CD14-positive monocyte (primary cell): Measurements from ENCODE around the gene HSPA12B. TPM values are rescaled to one million over a fixed set of nuclear protein-coding genes. Genes with fewer than 3 reads are reported as not detected.

Experiments used
- DNase-seq, 3 donors: peaks; one replicate each; pipeline ENCODE4 v3.0.0-alpha.2; 2011 to 2022
- H2AFZ ChIP-seq: 2 replicates; pipeline ENCODE4 v1.6.0; 2012; ENCODE audit warnings: mild to moderate bottlenecking, low read depth, low read length, inconsistent platforms; ENCODE audit not compliant: insufficient read depth, poor library complexity, severe bottlenecking
- H3K27ac ChIP-seq, 2 donors: 1 replicate in 1 of 2; 2 replicates in 1 of 2; pipeline ENCODE4 v1.5.1; 2012 to 2013; ENCODE audit warnings: low read length in 2 of 2, control low read depth in 1 of 2, inconsistent platforms in 1 of 2, low read depth in 1 of 2, mild to moderate bottlenecking in 1 of 2
- H3K27me3 ChIP-seq, 2 donors: one replicate each; pipeline versions ENCODE4 v1.6.0 to v1.6.1; 2011 to 2013; ENCODE audit warnings: low read length in 2 of 2; ENCODE audit not compliant: control insufficient read depth in 2 of 2, insufficient read depth in 2 of 2
- H3K36me3 ChIP-seq, 2 donors: replicated peaks in 1 of 2; 1 replicate in 1 of 2; 2 replicates in 1 of 2; pipeline versions ENCODE4 v1.5.1 to v1.6.1; 2012 to 2013; ENCODE audit warnings: low read length in 2 of 2, control low read depth in 1 of 2, inconsistent platforms in 1 of 2, mild to moderate bottlenecking in 1 of 2; ENCODE audit not compliant: insufficient read depth in 2 of 2, control insufficient read depth in 1 of 2
- H3K4me1 ChIP-seq, 2 donors: 1 replicate in 1 of 2; 2 replicates in 1 of 2; pipeline versions ENCODE4 v1.5.1 to v1.6.1; 2012 to 2013; ENCODE audit warnings: low read length in 2 of 2, control low read depth in 1 of 2, inconsistent platforms in 1 of 2, mild to moderate bottlenecking in 1 of 2, moderate library complexity in 1 of 2; ENCODE audit not compliant: insufficient read depth in 2 of 2, control insufficient read depth in 1 of 2
- H3K4me2 ChIP-seq: replicated peaks from 2 replicates; pipeline ENCODE3; 2012; ENCODE audit warnings: low read length, moderate library complexity, mild to moderate bottlenecking; ENCODE audit not compliant: poor library complexity, severe bottlenecking; ENCODE audit errors: extremely low read depth
- H3K4me3 ChIP-seq, 3 experiments: fragments of 200-600 bp in 1 of 3; sonication (generic) in 1 of 3; replicated peaks in 1 of 3; 1 replicate in 2 of 3; 2 replicates in 1 of 3; pipeline ENCODE4 v1.5.1; 2011 to 2013; ENCODE audit warnings: low read length in 3 of 3, mild to moderate bottlenecking in 3 of 3, control low read depth in 2 of 3, low read depth in 2 of 3, inconsistent platforms in 1 of 3, moderate library complexity in 1 of 3
- H3K79me2 ChIP-seq: 2 replicates; pipeline ENCODE4 v1.6.0; 2012; ENCODE audit warnings: mild to moderate bottlenecking, control low read depth, inconsistent platforms, low read length, moderate library complexity; ENCODE audit not compliant: insufficient read depth
- H3K9ac ChIP-seq: 2 replicates; pipeline ENCODE4 v1.6.0; 2017; ENCODE audit warnings: low read length, mild to moderate bottlenecking; ENCODE audit not compliant: insufficient read depth, poor library complexity, severe bottlenecking
- H3K9me3 ChIP-seq, 2 donors: replicated peaks in 1 of 2; 1 replicate in 1 of 2; 2 replicates in 1 of 2; pipeline versions ENCODE4 v1.5.1 to v1.6.1; 2012 to 2013; ENCODE audit warnings: low read length in 2 of 2, control low read depth in 1 of 2; ENCODE audit not compliant: control insufficient read depth in 1 of 2, insufficient read depth in 1 of 2
- H4K20me1 ChIP-seq: 2 replicates; pipeline ENCODE4 v1.6.0; 2012; ENCODE audit warnings: mild to moderate bottlenecking, low read length, control low read depth, moderate library complexity; ENCODE audit not compliant: insufficient read depth
- H3K27ac Mint-ChIP-seq, 7 donors: one replicate each; pipeline ENCODE4 v1.8.0; 2020; ENCODE audit warnings: mild to moderate bottlenecking in 7 of 7, mixed read lengths in 7 of 7, moderate library complexity in 6 of 7, inconsistent platforms in 2 of 7
- H3K27me3 Mint-ChIP-seq, 3 donors: one replicate each; pipeline ENCODE4 v1.8.0; 2021 to 2022; ENCODE audit warnings: low read depth in 3 of 3, mild to moderate bottlenecking in 3 of 3, mixed read lengths in 3 of 3, moderate library complexity in 3 of 3, inconsistent platforms in 1 of 3
- H3K36me3 Mint-ChIP-seq, 2 donors: one replicate each; pipeline ENCODE4 v1.8.0; 2020; ENCODE audit warnings: mixed read lengths in 2 of 2, inconsistent platforms in 1 of 2, mild to moderate bottlenecking in 1 of 2
- H3K4me1 Mint-ChIP-seq: one replicate; pipeline ENCODE4 v1.8.0; 2020; ENCODE audit warnings: mild to moderate bottlenecking, mixed read lengths
- H3K4me3 Mint-ChIP-seq, 2 donors: one replicate each; pipeline ENCODE4 v1.8.0; 2020; ENCODE audit warnings: mild to moderate bottlenecking in 2 of 2, mixed read lengths in 2 of 2, moderate library complexity in 1 of 2
- H3K9me3 Mint-ChIP-seq, 7 donors: one replicate each; pipeline ENCODE4 v1.8.0; 2020 to 2022; ENCODE audit warnings: mixed read lengths in 7 of 7, mild to moderate bottlenecking in 6 of 7, moderate library complexity in 6 of 7, inconsistent platforms in 2 of 7
- WGBS: methylation state at CpG from one replicate; pipeline ENCODE4 v1.1.5; 2013; ENCODE audit warnings: missing lambda C conversion rate; ENCODE audit not compliant: insufficient coverage; 5-methylcytosine and 5-hydroxymethylcytosine counted together
- intact Hi-C, 2 donors: fragments of 100-400 bp; cut with micrococcal nuclease; formaldehyde crosslinking; loops; one replicate each; pipeline versions ENCODE4 v1.15.0 to v1.15.1; 2023
- polyA plus RNA-seq, 3 donors: library from polyadenylated mRNA; depleted of rRNA in 1 of 3; unstranded in 2 of 3; stranded (reverse) in 1 of 3; fragments of 300-500 nt in 2 of 3; fragments of >200 nt in 1 of 3; fragmentation: Illumina TruSeq in 2 of 3; gene quantifications; 1 replicate in 2 of 3; 2 replicates in 1 of 3; pipeline ENCODE4 v1.2.3, GENCODE V29; 2012 to 2021
- TF ChIP-seq, protein P1 (sequence below): fragments of 200-600 bp; IDR thresholded peaks from one replicate; pipeline ENCODE4 v1.8.0; 2022; ENCODE audit warnings: antibody characterized with exemption, mild to moderate bottlenecking

Gene HSPA12B
- polyA plus RNA-seq, 3 donors, result not detected

DNA sequence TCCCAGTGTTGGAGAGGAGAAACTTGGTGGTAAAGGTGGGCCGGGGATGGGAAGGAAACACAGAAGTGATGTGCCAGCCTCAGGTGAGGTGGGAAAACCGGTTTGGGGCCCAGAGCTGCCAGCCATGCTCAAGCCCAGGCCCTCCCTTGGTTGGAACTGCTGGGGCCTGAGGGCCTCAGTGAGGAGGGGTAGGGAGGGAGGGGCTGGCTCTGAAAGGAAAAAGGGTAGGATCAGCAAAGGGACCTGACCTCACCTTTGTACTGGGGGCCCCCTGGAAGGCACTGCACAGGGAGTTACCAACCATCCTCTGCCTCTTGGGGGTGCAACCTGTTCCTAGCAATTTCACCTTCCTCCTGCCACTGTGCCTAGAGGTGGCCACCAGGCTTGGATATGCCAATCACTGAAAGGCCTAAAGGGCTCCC lies 50.6 kb downstream of the HSPA12B start:
- H2AFZ ChIP-seq, result no peak overlapping the region
- WGBS, result 67% methylated on average over 1 of the region's 2 CpGs
- H4K20me1 ChIP-seq, result peaks cover 55% of the 10 kb centered on the region
- peaks cover 43 to 59% of the 10 kb centered on the region in 2 donors for H3K4me1 ChIP-seq
- DNase-seq, result no peak
- H3K9me3 ChIP-seq, result peaks cover 3 to 10% of the 10 kb centered on the region in 2 donors
- no peak overlapping the region for H3K4me2 ChIP-seq
- no peak overlapping the region for H3K9ac ChIP-seq
- peaks cover 21 to 27% (median 24%) of the 10 kb centered on the region in 3 donors for H3K27me3 Mint-ChIP-seq
- H3K36me3 ChIP-seq, result peaks cover 4 to 7% of the 10 kb centered on the region in 2 donors
- peak overlapping the region in 3 of 7 donors; percentile 5 to 57 (median 46) for H3K27ac Mint-ChIP-seq
- H3K27me3 ChIP-seq, result peaks cover 17 to 19% of the 10 kb centered on the region in 2 donors
- H3K4me3 ChIP-seq, result no peak overlapping the region
- peaks cover 29% of the 10 kb centered on the region for H3K79me2 ChIP-seq
- H3K27ac ChIP-seq, result no peak overlapping the region
- H3K36me3 Mint-ChIP-seq, result peaks cover 9 to 17% of the 10 kb centered on the region in 2 donors
- H3K9me3 Mint-ChIP-seq, result peaks cover 0 to 4% (median 3%) of the 10 kb centered on the region in 7 donors
- TF ChIP-seq, protein P1, sequence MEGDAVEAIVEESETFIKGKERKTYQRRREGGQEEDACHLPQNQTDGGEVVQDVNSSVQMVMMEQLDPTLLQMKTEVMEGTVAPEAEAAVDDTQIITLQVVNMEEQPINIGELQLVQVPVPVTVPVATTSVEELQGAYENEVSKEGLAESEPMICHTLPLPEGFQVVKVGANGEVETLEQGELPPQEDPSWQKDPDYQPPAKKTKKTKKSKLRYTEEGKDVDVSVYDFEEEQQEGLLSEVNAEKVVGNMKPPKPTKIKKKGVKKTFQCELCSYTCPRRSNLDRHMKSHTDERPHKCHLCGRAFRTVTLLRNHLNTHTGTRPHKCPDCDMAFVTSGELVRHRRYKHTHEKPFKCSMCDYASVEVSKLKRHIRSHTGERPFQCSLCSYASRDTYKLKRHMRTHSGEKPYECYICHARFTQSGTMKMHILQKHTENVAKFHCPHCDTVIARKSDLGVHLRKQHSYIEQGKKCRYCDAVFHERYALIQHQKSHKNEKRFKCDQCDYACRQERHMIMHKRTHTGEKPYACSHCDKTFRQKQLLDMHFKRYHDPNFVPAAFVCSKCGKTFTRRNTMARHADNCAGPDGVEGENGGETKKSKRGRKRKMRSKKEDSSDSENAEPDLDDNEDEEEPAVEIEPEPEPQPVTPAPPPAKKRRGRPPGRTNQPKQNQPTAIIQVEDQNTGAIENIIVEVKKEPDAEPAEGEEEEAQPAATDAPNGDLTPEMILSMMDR, result no peak
- intact Hi-C loops, result loop anchor here in 1 of 2 donors (10.0 kb wide), 1 partner anchor 62 kb away; the partner anchor contains the start of gene MAVS
- H3K4me3 Mint-ChIP-seq, result no peak overlapping the region
- H3K4me1 Mint-ChIP-seq, result peaks cover 55% of the 10 kb centered on the region

DNA sequence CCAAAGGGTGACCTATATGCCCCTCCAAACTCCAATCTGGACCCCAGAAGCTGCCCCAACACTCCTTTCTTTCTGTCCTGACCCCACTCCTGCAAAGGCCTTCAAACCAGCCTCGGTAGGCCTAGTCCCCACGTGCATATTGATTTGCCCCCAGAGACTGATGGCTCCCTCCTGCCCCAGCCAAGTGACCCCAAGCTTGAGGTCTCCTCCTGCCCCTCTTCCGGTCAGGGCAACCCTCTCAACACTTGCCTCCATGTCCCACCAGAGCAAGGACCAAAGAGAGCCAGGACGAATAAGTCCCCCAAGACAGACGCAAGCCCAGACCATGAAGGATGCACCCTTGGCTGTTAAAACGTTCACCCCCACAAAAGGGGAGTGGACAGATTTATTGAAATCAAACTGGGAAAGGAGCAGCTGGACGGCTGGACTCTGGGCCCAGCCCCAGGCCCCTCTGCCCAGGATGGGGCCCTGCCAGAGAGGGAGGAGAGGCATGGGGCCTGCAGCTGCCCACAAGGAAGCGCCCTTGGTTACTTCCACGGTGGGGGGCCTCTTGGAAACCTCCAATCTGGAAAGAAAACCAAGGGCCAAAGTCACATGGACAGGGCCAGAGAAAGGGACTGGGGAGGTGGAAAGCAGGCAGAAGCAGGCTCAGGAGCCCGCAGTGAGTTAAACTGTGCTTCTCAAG lies 51.2 kb downstream of the HSPA12B start:
- Mint-ChIP-seq H3K36me3 (peaks cover 7 to 14% of the 10 kb centered on the region in 2 donors), H3K27ac (peak overlapping the region in 1 of 7 donors; percentile 46), H3K27me3 (peaks cover 16 to 21% (median 18%) of the 10 kb centered on the region in 3 donors), H3K9me3 (peaks cover 0 to 4% (median 3%) of the 10 kb centered on the region in 7 donors), H3K4me3 (no peak overlapping the region), H3K4me1 (peaks cover 50% of the 10 kb centered on the region)
- WGBS, result 94% methylated on average over 6 of the region's 10 CpGs
- Histone ChIP-seq H3K27me3 (peaks cover 11 to 13% of the 10 kb centered on the region in 2 donors), H3K9me3 (peaks cover 0 to 10% of the 10 kb centered on the region in 2 donors), H3K27ac (no peak overlapping the region), H3K36me3 (peaks cover 4 to 7% of the 10 kb centered on the region in 2 donors), H3K4me2 (no peak overlapping the region), H3K4me3 (no peak overlapping the region), H3K4me1 (peaks cover 38 to 53% of the 10 kb centered on the region in 2 donors), H4K20me1 (peaks cover 55% of the 10 kb centered on the region), H2AFZ (no peak overlapping the region), H3K79me2 (peaks cover 29% of the 10 kb centered on the region), H3K9ac (no peak overlapping the region)
- peak in 1 of 3 donors; percentile 2 for DNase-seq
- TF ChIP-seq, protein P1, result no peak
- intact Hi-C loops, result loop anchor here in 1 of 2 donors (10.0 kb wide), 1 partner anchor 61 kb away; the partner anchor contains the start of gene MAVS
